GM18870 (cell line): ENCODE data around the gene TOMM40L.
"Not testable (repeated sequence)": the region's sequence is repeated elsewhere in the genome, so short reads cannot be mapped to it uniquely, and the experiment has no call there.

ENCODE experiments used
- ATAC-seq: cut with Tn5 transposase; IDR thresholded peaks from one replicate; pipeline ENCODE4 v1.9.1; 2021; ENCODE audit warnings: moderate library complexity; ENCODE audit not compliant: unreplicated experiment

Gene TOMM40L

DNA sequence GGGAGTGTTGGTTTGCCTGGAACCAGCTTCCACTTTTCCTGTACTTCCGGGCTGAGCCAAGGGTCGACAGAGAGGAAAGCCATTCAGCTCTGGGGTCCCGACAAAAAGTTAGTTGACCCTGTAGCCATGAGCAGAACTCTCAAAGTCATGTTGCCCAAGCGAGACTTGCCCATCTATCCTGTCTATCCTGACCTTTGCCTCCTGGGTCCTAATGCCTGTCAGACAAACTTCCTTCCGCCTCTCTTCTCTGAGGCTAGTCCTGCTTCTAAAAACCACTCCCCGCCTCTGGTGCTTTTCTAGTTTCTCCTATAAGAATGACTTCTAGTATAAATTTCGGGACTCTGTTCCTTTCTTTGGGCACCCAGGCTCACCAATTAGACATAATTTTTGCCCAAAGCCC, 25.0 kb downstream of the TOMM40L start:
- ATAC-seq = no peak

DNA sequence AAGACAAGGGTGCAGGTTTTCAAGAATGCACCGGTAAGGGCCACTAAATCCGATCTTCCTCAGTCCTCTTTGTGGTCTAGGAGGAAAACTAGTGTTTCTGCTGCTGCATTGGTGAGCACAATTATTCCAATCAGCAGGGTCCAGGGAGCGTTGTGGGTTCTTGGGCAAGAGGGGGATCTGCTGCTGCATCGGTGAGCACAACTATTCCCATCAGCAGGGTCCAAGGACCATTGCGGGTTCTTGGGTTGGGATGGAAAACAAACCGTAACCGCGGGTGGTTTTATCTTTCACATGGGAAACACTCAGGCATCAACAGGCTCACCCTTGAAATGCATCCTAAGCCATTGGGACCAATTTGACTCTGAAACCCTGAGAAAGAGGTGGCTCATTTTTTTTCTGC, 25.7 kb downstream of the TOMM40L start:
- ATAC-seq = no peak

- ATAC-seq = not testable (repeated sequence)
Observed at GRCh38 chr1:161255302-161255701, 29.4 kb downstream of the TOMM40L start.

DNA sequence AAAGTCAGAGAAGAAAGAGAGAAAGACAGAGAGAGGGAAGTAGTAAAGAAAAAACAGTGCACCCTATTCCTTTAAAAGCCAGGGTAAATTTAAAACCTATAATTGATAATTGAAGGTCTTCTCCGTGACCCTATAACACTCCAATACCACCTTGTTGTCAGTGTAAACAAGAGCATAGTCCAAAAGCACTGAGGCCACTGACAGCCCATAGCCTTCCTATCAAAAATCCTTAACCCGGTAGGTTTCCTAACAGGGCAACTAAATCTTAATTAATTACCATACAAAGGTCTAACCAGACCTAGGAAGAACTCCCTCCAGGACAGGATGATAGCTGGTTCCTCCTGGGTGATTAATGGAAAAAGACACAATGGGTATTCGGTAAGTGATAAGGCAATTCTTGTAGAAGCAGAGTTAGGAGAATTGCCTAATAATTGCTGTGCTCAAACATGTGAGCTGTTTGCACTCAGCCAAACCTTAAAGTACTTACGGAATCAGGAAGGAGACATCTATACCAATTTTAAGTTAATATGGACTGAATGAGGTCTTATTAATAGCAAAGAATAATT, 30.2 kb downstream of the TOMM40L start:
- not testable (repeated sequence) for ATAC-seq

GRCh38 chr1:161257109-161257508, 31.2 kb downstream of the TOMM40L start:
- ATAC-seq = not testable (repeated sequence)

DNA sequence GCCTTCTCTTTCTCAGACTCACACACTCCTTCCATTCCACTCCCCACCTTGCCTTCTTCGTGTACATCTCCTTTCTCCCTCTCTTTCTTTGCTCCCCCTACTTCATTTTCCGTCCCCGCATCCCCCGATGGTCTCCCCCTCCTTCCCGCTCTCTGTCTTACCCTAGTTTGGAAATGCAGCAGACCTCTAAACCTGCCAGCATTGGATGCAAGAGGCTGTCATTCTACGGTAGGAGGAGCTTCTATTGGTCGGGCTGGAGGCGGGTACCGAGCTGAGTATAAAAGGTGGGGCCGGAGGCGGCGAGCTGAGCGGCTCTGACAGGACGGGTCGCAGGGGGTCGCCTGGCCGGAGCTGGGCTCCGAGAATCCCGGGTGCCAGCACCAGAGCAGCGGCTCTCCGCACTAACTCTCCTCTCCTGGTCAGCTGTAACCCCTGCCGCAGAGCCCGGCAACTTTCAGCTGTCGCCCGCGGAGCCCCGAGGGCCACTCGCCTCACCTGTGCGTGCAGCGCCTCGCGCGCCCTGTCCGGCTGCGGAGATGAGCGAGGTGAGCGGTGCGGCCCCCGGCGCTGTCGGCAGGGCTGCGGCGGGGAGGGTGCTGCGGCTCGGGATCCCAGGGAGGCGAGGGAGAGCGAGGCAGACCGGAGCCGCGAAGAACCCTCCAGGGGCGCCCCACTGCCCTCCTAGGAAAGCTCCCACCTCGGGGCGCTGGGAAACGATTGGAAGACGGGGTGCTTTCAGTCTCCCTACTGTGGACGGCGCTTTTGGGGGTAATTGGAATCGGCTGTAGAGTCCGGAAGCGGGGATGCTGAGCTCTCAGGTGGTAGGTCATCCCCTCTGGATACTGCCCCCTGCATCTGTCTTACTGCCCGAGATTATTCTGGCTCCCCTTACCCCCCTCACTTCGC, 32.8 kb downstream of the TOMM40L start, which contains the start of gene PCP4L1:
Gene PCP4L1, plus strand, starts transcription at position 307 of the 906 bp plus-strand sequence. Its CDS starts 230 bp downstream, at position 537.
- no peak for ATAC-seq

DNA sequence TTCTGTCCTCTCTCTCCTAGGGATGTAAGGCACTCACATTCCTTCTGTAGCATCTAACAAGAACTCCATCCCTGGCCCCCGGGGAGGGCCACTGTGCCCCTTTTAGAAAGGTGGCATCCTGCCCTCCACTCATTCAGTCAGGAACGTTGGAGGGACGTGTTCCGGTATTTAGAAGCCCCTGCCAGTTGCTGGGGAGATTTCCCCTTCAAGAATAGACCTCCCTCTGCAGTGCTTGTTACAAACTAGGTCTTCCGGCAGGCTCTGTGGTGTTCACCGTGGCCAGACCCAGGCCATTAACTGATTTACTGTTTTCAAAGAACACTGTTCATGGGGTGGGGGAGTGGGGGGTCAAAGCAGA, 33.5 kb downstream of the TOMM40L start:
- ATAC-seq = no peak

DNA sequence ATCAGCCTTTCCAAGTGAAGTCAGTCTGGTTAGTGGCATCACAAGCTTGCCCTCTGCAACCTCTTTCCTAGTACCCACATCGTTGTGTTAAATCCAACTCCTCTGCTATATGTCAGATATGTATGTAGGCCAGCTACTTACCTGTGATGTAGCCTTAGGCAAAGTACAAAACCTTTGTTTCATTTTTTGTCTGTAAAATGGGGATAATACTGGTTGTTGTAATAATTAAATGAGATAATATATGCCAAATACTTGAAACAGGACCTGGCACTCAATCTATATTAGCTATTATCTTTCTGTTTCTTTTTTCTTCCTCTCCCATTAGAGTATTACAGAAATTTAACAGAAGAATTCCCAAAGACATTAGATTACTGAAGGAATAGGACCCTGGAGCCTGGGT, 33.9 kb downstream of the TOMM40L start:
- ATAC-seq = no peak

GRCh38 chr1:161260376-161261260, 34.8 kb downstream of the TOMM40L start:
- ATAC-seq = no peak

DNA sequence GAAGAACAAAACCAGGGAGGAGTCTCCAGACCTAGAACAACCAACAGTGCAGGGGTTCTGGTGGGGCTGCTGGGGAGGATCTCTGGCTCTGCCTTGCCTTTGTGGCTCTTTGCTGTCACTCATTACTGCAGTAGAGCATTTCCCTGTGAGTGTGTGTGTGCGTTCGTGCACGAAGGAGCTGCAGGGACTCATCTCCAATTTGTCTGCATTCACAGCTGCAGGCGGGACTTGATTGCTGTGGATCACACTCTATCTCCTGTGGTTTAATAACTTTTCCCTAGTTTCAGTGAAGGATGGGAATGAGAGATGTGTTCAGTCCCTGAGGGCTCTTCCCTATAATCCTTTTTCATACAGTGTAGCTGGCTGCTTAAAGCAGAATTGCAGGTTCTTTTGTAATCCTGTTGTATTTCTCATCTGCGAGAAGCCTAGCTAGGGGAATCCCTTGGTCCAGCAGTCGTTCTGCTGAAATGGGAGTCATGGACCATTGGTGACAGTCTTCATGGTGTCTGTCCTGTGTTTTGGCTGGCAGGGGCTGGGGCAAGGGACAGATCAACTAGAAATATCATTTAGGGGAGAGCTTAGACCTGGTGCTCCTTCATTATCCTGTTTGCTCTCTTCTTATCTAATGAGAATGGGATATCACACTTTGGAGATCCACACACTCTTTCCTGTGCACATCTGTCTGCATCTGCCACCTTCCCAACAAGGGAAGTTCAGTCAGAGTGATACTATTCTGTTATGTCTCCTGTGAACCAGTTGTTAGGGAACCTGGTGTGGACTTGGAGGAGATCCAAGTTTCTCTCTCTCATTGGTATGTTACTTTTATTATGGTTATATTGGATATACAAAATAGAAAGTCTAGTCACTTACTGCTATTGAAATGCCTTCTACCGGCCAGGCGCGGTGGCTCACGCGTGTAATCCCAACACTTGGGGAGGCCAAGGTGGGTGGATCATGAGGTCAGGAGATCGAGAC, 35.7 kb downstream of the TOMM40L start:
- no peak for ATAC-seq

DNA sequence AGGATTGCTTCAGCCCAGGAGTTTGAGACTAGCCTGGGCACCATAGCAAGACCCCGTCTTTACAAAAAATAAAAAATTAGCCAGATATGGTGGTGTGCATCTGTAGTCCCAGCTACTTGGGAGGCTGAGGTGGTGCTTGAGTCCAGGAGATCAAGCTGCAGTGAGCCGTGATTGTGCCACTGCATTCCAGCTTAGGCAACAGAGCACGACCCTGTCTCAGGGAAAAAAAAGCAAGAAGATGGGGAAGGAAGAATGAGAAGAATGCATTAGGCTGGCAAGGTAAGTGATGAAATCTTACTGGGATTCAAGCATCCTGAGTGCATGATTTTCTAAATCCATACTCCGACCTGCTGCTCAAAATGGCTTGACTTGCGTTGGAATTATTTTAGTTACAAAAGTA, 39.4 kb downstream of the TOMM40L start:
- no peak for ATAC-seq

- ATAC-seq = no peak
Observed at GRCh38 chr1:161266202-161266601, 40.3 kb downstream of the TOMM40L start.

DNA sequence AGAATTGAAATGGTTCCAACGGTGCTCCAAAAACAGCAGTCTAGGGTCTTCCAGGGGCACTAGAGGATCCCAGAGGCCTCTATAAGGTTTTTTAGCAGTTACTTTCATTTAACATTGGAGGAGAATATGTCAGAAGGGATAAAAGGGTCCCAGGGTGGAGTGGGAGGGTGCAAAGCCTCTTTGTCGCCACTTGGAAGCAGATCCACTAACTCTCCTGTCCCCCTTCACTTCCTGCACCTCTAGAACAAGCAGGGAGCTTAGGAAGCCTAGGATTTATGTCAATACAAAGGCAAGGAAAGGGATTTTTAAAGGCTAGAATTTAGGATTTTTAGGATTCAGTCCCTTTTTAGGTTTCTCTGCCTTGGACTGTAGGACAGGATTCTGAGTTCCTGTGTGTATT, 41.0 kb downstream of the TOMM40L start:
- no peak for ATAC-seq

DNA sequence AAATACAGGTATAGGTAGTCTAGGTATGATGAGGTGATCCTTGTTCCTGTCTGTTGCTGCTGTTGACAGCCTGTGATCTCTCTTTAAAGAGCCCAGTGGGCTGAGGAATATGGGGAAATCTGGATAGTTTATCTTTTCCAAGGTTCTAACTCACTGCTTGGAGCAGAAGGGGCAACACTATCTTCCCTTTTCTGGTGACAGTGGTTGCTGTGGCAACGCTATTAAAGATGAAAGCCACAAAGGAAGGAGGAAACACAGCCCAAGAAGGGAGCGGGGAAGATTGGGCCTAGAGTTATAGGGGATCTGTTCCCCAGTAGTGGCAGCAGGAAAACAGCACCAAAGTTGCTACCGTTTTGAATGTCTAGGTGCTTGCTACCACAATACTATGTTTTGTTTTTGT, 41.5 kb downstream of the TOMM40L start:
- ATAC-seq = no peak

- ATAC-seq = no peak
Observed at GRCh38 chr1:161273402-161273801, 47.5 kb downstream of the TOMM40L start.

DNA sequence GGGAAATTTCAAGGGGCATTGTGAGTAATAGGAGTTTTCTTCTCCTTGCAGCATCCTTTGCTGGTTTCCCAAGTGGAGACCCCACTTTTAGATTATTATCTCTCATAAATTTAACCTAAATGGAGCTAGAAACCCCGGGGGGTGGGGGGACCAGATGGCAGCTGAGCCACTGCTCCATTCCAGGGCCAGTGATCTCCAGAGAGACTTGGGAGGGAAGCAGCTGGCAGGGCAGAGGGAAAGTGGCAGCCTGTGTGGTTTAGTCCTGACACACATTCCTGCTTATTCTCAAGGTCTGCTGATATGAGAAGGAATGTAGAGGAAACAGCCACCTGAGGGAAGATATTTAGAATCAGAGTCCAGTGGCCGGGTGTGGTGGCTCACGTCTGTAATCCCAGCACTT, 49.0 kb downstream of the TOMM40L start:
- ATAC-seq = no peak
